ENCODE data around the gene PKM. TPM values are rescaled to one million over a fixed set of nuclear protein-coding genes. Genes with fewer than 3 reads are reported as not detected.

Gene PKM
- polyA plus RNA-seq, 1 donor (not counting 4 experiments of a cell fraction or from before 2014, with no cell fraction given), result 3,352 TPM

DNA sequence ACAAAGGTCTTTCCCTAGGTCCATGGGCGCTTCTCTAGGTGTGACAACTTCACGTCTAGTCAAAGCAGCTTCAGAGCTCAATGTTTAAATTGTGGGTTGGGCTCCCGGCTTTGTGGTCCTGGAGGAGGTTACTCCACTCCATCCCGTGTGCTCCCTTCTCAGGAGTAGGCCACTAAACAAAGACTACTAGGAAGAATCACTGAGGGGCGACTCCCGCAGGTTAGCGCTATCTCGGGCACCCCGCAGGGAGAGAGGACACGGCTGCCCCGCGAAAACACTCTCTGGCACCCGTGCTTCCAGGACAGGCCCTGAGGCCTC lies 40.9 kb upstream of the PKM start:
- H3K27me3 ChIP-seq (ENCODE audit: control insufficient read depth, extremely low read depth, insufficient read depth, low read length), result no peaks in the 10 kb centered on the region
- H3K27ac ChIP-seq (ENCODE audit: control insufficient read depth, insufficient read depth, low read length), result peak overlapping the region; percentile 51
- H2AFZ ChIP-seq (ENCODE audit: control insufficient read depth, low read length), result peak overlapping the region; percentile 66
- peak overlapping the region; percentile 83 for H3K9ac ChIP-seq (ENCODE audit: control insufficient read depth, extremely low read depth, insufficient read depth, low read length)
- dilution Hi-C loops (cut with MboI; ENCODE audit: extremely low pct_ligation_motif_present, low sequenced_read_pairs), result no loop called here
- no peaks in the 10 kb centered on the region for H4K20me1 ChIP-seq (ENCODE audit: control insufficient read depth, extremely low read depth, insufficient read depth, low read length)
- peak overlapping the region; percentile 67 to 83 (median 72) for H3K4me3 ChIP-seq (ENCODE audit: control insufficient read depth in 2 of 3, extremely low read depth in 1 of 3, insufficient read depth in 2 of 3, low read depth in 1 of 3, low read length in 3 of 3)
- TF ChIP-seq CTCF (optimal IDR thresholded peaks at IDR 0.05 in 1 of 3, IDR thresholded peaks at IDR 0.05 in 1 of 3, conservative IDR thresholded peaks at IDR 0.05 in 1 of 3; ENCODE audit: extremely low read depth in 1 of 3, insufficient read depth in 2 of 3, low read length in 3 of 3), result no peak
- TF ChIP-seq EZH2 (IDR thresholded peaks at IDR 0.05; ENCODE audit: low read length), result no peak
- peaks cover 15% of the 10 kb centered on the region for H3K79me2 ChIP-seq (ENCODE audit: control insufficient read depth, insufficient read depth, low read length)
- H3K4me1 ChIP-seq (ENCODE audit: control insufficient read depth, extremely low read depth, insufficient read depth, low read length), result peaks cover 12% of the 10 kb centered on the region
- DNase-seq (ENCODE audit: low read depth, low spot score) (no peak), FAIRE-seq (no peak)
- peak overlapping the region; percentile 55 for H3K4me2 ChIP-seq (ENCODE audit: control insufficient read depth, extremely low read depth, insufficient read depth, low read depth, low read length)
- no peaks in the 10 kb centered on the region for H3K9me3 ChIP-seq (ENCODE audit: control insufficient read depth, low read depth, low read length)
- H3K9me1 ChIP-seq (ENCODE audit: control insufficient read depth, extremely low read depth, insufficient read depth, low read length), result peaks cover 2% of the 10 kb centered on the region
- peaks cover 5 to 24% of the 10 kb centered on the region in 2 experiments for H3K36me3 ChIP-seq (ENCODE audit: control insufficient read depth in 2 of 2, extremely low read depth in 1 of 2, insufficient read depth in 2 of 2, low read length in 2 of 2)

GRCh38 chr15:72271221-72271620 lies 40.2 kb upstream of the PKM start:
- Histone ChIP-seq H3K27ac (ENCODE audit: control insufficient read depth, insufficient read depth, low read length) (no peak overlapping the region), H3K9ac (ENCODE audit: control insufficient read depth, extremely low read depth, insufficient read depth, low read length) (peak overlapping the region; percentile 83), H3K36me3 (ENCODE audit: control insufficient read depth in 2 of 2, extremely low read depth in 1 of 2, insufficient read depth in 2 of 2, low read length in 2 of 2) (peaks cover 10 to 27% of the 10 kb centered on the region in 2 experiments), H3K9me1 (ENCODE audit: control insufficient read depth, extremely low read depth, insufficient read depth, low read length) (peaks cover 2% of the 10 kb centered on the region), H4K20me1 (ENCODE audit: control insufficient read depth, extremely low read depth, insufficient read depth, low read length) (no peaks in the 10 kb centered on the region), H3K27me3 (ENCODE audit: control insufficient read depth, extremely low read depth, insufficient read depth, low read length) (no peaks in the 10 kb centered on the region), H3K4me1 (ENCODE audit: control insufficient read depth, extremely low read depth, insufficient read depth, low read length) (peaks cover 12% of the 10 kb centered on the region), H3K4me2 (ENCODE audit: control insufficient read depth, extremely low read depth, insufficient read depth, low read depth, low read length) (peak overlapping the region; percentile 55), H3K9me3 (ENCODE audit: control insufficient read depth, low read depth, low read length) (no peaks in the 10 kb centered on the region), H2AFZ (ENCODE audit: control insufficient read depth, low read length) (no peak overlapping the region), H3K79me2 (ENCODE audit: control insufficient read depth, insufficient read depth, low read length) (peaks cover 15% of the 10 kb centered on the region), H3K4me3 (ENCODE audit: control insufficient read depth in 2 of 3, extremely low read depth in 1 of 3, insufficient read depth in 2 of 3, low read depth in 1 of 3, low read length in 3 of 3) (peak overlapping the region in 2 of 3 experiments; percentile 72 to 83)
- dilution Hi-C loops (cut with MboI; ENCODE audit: extremely low pct_ligation_motif_present, low sequenced_read_pairs), result no loop called here
- DNase-seq (ENCODE audit: low read depth, low spot score) (no peak), FAIRE-seq (no peak)
- TF ChIP-seq CTCF (optimal IDR thresholded peaks at IDR 0.05 in 1 of 3, IDR thresholded peaks at IDR 0.05 in 1 of 3, conservative IDR thresholded peaks at IDR 0.05 in 1 of 3; ENCODE audit: extremely low read depth in 1 of 3, insufficient read depth in 2 of 3, low read length in 3 of 3), result no peak
- TF ChIP-seq EZH2 (IDR thresholded peaks at IDR 0.05; ENCODE audit: low read length), result no peak
